SKM-1 (cell line): ENCODE results near the gene LRRTM4.

Experiments used
- DNase-seq: peaks from one replicate; lab custom pipeline; 2025; ENCODE audit not compliant: unreplicated experiment; lab: John Stamatoyannopoulos, UW

LRRTM4 gene

DNA sequence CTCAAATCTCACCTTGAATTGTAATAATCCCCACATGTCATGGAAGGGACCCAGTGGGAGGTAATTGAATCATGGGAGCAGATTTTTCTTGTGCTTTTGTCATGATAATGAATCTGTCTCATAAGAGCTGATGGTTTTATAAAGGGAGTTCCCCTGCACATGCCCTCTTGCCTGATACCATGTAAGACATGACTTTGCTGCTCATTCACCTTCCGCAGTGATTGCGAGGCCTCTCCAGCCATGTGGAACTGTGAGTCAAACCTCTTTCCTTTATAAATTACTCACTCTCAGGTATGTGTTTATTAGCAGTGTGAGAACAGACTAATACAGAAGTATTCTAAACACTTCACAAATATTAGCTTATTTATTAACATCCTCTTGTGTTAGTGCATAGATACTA is 516.7 kb downstream of the LRRTM4 start:
- DNase-seq = no peak

DNA sequence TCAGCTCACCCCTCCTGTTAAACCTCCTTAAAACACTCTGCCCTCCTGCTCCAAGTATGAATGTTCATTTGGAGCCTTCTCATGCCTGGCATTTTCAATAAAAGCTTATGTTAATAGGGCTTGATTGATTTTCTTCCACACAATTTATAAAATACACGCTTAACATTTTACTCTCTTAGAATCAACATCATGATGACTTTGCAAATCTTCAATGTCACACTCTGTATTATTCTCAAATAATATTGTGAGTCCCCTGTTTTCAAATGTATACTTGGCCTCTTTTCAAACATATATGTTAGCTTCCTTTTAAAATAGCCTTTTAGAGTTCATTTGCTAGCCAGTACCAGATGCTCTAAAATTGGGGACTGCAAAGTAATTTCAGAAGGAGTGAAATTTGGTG is 520.3 kb downstream of the LRRTM4 start:
- DNase-seq = no peak

DNA sequence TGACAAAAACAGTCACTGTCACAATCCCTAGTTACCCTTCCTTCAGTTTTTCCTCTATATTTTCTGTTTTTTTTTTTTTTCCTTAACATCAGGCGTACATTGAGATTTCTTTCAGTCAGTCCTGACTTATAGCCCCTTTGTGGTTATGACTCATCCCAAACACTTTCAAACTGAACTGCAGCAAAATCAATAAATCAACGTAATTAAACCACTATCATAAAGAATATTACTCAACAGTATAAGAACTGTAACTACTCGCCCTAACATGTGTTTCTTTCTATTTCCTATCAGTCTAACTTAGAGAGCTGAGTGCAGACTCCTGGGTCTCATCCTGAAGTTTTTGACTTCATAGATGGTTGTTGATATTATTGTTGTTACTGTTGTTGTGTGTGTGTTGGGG is 523.5 kb downstream of the LRRTM4 start:
- no peak for DNase-seq

DNA sequence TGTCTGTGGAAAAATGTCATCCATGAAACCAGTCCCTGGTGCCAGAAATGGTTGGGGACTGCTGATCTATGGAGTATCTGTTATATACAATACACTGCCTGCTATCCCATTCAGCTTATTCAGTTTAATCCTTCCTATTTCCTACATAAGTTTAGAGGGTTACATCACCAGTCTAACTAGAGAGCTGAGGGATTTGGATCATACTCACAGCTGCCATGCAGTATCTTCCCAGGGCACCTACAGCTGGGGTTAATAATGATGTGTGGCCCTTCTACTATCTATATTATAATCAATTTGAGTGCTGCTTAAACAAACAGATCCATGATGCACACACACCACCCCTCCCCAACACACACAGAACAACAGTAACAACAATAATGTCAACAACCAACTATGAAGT is 524.0 kb downstream of the LRRTM4 start:
- no peak for DNase-seq

DNA sequence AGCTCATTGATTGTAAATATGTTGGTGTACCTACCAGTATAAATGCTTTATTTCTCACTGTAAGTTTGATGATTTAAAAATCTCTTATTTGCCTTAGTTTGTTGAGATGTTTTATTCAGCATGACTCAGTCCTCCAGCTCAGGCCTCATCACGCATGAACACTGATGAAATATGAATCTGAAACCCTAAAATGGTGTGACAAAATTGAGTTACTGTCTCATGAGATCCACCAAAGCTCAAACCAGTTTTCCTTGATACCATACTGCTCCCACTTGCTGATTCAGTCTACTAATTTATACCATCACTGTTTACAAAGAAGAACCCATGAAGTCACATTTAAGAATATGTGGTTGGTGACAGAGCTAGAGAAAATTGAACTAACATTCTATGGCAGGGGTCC is 524.9 kb downstream of the LRRTM4 start:
- no peak for DNase-seq

DNA sequence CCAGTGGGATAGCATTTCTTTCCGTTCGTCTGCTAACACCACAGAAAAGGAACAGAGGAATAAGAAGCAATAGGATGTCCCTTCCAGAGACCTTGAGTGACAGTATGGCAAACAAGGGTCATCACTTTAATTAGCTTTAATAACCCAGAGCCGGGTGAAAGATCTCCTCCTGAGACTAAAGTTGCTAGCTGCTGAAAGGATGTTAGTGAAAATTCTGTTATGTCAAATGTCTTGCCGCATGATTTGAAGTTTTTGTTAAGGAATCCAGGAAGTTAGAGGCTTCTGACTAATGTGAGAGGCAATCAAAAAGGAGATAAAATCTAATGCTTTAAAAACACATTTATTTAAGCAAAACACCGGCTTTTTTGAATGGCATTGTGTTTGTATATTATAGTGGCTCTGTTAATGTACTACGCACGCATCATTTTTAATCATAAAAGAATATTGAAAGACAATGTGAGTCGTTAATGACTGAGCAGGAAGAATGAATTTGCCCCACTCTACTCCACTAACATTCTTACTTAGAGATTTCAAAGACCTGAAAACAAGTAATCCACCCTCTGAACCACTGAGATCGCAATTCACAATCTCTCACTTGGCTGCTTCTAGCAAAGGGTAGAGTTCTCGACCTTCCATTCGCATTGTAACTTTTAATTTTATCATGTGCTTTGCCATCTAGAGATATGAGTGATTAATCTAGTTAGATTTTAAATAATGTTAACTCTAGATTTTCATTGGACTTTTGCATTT is 536.6 kb downstream of the LRRTM4 start:
- DNase-seq = no peak

DNA sequence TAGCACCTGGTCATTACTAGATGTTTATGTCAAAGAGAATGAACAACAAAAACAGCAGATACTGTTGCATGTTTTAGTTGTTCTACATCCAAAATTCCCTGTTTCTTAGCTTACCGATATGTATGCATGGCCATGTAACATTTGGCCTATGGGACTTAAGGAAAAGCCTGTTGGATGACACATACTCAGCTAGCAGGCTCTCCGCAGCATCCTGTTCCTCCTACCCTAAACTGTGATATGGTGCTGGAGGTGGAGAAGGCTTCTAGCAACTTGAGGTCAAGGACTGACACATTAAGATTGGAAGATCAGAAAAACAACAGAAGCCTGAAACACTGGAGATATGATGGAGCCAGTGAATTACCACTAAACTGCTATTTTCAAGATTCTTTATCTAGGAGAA is 537.8 kb downstream of the LRRTM4 start:
- DNase-seq = no peak

DNA sequence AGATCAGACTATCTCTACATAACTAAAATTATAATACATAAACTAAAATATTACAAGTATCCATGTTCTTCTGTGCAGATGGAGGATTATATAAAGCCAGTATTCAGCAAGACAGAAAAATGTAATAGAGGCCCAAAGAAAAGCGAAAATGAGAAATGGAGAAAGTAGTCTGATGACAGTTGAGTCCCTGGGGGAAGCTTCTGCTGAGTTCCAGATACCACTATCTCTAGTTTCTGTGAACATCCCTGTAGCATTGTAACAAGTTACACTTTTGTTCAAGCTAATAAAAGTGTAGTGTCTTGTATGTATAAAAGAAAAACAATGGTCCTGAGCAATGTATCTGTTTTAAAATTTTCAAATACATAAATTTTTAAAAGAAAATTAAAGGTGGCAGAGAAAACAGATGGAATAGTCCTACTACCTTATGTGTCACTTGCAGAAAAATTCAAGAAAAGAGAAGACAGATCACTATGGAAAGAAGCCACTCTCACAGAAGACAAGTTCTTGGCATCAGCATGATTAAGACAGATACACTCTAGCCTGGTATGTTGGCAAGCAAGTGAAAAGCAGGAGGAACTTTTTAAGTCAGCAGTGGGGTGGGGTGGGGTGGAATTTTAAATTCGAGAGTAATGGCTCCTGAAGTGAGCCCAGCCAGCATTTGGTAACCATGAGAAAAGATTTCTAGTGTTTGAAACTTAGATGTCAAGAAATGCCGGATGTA is 541.9 kb downstream of the LRRTM4 start:
- DNase-seq = no peak

DNA sequence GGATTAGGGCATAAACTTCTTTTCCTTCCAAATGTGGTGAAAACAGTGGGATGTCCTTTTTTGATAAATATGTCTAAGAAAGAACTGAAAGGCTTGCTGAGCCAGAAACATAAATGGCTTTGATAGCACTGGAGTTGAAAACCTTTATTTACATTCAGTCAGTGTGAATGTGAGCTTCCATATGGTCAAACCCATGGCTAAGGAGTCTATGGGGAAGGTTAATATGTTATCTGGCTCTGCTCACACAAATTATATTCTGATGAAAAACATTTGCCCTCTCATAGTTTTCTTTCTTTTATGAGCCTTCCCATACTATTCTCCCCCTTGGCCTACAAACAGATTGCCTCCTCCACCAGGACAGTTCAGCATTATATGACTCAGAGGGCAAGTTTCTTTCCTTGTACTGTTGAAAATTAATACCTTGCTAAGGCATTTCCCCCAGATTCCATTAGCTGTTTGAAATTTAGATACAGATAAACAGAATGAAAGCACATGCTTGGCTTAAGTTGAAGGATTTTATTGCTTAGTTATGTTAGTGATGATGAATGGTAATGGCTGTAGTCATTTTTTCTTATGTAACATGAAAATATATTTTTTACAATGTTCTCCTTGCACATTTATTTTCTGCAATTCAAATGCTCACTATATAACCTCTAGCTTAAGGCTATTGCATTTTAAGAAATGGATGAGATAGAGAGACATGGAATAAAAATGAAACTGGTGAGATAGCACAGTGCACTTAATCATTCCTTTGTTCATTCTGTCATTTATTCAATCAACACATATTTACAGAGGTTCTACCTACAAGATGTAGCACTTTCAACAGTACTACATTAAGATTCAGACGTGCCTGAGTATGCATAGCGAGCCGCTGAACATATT is 544.1 kb downstream of the LRRTM4 start:
- no peak for DNase-seq

DNA sequence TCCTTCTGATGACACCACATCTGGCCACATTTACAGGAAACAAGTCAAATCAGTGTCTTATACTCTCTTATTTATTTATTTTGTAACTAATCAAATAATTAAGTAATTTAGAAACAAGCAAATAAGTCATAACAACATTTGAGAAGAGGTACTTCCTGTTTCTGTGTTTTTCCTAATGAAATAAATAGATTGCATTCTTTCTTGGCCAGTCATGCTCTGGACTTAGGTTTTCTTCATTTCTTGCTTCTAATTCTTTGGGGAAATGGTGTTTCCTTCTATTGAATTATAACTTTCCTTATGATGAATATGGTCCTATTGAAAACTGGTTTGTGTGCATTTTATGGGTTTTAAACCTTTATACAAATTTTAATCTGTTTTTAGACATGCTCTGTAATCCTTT is 546.4 kb downstream of the LRRTM4 start:
- no peak for DNase-seq

DNA sequence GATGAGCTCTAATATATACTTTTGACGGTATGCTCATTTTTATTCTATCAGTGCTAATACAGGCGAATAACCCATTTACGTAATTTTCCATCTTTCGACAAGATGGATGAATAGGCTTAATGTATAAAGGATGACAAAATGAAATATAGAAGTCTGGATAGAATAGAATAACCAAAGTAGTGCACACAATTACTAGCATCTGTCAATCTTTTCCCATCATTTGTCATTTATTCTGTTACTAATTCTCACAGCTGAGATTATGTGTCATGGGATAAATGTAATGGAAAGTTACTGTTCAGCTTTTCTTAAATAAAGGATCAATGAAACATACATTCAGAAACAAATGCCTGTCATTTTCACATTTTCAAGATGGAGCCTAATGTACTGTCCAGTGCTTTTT is 548.6 kb downstream of the LRRTM4 start:
- no peak for DNase-seq

DNA sequence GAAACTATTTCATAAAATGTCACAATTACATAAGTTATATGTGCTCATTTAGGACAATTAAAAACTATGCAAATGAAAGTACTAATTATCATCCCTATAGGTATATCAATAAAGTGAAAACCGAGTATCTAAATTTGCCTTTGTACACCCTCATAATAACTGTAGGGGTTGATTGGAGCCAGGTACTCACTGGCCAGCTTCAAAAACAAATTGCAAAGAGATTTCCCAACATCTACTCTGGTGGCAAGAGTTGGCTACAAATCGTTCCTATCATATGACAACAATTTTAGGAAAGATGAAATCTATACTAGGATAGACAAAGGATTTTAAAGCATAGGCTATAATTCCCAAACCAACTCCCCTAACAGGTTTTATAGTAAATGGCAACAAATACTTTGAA is 556.4 kb downstream of the LRRTM4 start:
- no peak for DNase-seq

DNA sequence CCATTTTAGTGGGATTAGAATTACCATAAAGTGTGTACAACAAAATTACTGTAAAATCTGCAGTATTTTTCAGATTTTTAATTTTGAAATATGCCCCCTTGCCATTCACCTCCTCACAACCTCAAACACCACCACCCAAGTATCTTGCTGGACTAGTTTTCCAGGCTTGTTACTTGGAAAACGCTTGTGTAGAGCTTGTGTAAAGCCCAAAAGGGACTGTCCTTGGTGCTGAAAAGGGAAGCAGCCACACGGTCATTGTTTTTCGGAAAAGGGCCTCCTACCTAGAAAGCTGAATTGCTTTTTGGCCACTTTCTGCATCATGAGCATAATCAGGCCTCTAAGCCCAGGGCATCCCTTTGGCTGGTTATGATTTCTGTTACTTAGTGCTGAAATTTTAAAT is 563.4 kb downstream of the LRRTM4 start:
- DNase-seq = no peak

DNA sequence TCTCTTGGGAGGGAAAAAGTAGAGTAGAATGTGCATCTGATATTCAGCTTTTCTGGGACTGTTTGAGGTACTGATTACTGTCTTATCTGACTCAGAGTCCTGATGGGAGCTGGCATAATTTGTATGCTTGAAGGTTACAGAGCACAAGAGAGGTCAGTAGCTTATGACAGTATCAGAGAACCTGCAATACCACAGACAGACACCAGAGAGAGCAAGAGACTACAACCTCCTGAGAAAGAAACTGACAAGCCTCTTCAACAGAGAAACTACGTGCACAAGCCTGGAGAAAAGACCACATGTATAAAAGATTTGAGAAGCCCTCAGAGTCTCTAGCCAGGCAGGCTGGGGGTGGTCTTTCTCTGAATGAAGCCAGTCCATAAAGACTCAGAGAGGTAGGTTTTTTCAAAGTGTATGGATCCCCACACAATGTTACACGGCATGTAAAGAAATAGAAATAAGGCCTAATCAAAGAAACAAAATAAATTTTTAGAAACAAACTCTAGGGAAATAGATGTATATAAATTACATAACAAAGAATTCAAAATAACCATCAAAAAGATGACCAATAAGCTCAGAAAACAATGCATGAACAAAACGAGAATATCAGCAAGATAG is 568.3 kb downstream of the LRRTM4 start:
- DNase-seq = peak; percentile 28

DNA sequence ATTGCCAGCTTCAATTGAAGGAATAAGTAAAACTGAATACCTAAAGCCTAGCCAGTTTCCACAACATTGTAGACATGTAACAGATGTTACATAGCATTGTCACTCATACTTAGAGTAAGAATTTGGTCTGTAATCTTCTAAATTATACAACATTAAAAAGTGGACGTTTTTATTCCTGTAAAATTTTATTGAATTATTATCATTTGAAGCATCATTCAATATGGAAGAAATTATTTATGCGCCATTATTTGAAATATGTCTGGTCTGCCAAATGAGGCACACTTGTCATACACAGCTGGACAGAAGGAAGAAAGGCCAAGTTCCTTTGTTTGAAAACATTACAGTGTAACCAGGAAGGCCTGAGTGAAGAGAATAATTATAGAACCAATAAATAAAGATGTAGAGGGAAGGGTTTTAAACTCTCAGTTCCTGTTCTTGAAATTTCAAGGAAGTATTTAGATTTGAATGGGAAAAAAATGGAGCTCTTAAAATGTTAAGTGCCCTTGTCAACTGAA is 575.5 kb downstream of the LRRTM4 start:
- no peak for DNase-seq

DNA sequence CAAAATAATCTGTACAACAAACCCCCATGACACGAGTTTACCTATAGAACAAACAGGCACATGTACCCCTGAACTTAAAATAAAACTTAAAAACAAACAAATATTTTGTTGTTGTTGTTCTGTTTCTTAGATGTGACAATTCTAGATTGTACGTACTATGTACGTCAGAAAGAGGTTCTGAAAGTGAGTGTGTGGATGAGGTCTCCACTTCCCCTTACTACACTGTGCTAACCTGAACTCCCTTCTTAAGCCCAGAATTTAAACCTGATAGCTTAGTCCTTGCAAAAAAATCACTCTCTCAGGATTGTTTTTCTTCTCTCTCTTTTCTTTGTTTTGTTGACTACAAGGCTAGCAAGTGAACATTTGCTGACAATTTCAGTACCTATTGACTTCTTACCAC is 581.6 kb downstream of the LRRTM4 start:
- DNase-seq = peak; percentile 1

DNA sequence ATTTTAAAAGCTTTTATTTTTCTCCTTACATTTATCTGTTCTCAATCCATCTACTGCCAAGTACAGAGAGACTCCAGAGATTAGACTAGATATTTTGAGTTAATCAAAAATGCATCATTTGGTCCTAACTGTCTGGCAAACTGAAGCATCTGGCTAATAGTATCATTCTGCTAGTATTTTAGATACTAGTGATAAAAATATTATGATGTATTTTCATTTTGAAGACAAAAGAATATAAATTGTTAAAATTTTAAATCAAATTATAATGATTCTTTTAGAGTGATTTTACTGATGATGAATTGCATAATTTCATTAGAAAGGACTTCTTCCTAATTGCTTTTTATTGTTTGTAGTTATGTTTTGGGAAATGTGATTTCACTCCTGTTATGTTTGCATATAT is 584.0 kb downstream of the LRRTM4 start:
- DNase-seq = no peak

DNA sequence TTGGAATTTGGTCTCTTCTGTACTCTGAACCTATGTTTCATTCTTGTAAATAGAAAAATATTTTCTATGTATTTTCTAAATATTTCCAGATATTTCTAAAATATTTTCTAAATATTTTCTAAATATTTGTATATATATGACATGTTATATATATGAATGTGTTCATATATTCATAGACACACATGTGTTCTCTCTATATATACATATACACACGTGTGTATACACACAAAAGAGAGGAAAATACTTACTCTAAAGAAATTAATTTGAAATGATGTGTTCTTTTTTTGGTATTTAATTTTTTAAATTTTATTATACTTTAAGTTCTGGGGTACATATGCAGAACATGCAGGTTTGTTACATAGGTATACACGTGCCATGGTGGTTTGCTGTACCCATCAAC is 589.6 kb downstream of the LRRTM4 start:
- no peak for DNase-seq

DNA sequence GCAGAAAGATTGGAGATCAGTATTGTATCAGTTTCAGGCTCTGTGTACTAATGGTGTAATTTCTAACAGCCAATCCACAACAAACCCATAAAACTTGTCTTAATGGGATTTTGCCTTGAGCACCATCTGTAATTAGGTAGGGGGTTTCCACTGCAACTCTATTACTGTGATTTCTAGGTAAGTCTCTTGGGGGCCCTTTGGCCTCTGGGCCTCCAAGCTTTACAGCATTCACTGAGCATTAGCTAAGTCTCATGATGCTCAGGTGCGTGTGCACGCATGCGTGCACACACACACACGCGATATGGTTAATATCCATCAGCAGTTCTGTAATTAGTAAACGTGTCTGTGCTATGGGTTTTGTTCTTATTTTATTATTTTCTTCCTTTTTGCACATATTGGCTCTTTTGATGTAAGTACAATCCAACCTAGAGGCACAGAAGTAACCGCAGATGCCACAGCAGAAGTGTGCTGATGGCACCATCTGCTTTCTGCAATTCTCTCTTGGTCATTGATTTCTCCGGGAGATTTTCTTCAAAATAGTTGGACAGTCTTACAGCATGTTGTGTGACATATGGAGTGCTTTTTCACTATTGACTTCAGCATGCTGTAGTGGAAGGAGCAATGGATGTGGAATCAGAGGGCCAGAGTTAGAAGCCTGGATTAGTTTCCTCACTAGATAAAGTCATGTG is 592.0 kb downstream of the LRRTM4 start:
- DNase-seq = no peak

DNA sequence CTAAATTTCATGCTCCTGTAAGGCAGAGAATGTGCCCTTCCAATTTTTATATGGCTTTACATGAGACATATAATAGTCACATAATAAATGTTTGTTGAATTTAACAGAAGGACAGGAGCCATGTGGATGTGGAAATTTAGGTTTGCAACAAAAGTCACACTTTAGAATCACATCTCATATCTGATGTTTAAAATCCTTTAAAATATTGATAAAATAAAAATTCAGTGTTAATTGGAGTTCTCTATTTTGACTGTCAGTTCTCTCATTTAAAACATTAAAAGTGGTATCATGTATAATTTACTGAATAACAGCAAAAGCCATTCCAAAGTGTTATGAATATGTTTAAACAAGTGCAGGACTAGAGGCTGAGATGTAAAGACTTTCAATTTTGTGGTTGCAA is 594.1 kb downstream of the LRRTM4 start:
- no peak for DNase-seq

DNA sequence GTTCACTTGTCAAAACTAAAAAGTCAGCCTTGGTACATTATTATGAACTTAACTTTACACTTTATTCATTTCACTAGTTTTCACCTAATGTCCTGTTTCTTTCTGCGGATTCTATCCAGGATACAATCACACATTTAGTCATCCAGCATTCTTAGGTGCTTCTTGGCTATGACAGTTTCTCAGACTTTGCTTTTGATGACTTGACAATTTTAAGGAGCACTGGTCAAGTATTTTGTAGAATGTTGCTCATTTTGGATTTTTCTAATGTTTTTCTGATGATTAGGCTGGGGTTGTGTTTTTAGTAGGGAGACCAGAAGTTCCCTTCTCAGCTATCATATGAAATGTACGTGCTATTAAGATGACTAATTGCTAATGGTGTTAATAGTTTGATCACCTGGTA is 601.2 kb downstream of the LRRTM4 start:
- no peak for DNase-seq
